Measurements from ENCODE around the gene SSNA1. TPM values are rescaled to one million over a fixed set of nuclear protein-coding genes. Genes with fewer than 3 reads are reported as not detected.

Gene SSNA1
- total RNA-seq, 1 experiment from 2014 or later = 184 TPM

GRCh38 chr9:137199411-137200121 is 11.1 kb downstream of the SSNA1 start:
- DNase-seq (ENCODE audit: low spot score) = peak; percentile 21

GRCh38 chr9:137200311-137201204 is 12.1 kb downstream of the SSNA1 start, which contains the start of gene TPRN:
Gene TPRN (minus strand): TSS chr9:137200741. CDS start chr9:137200711, 30 bp downstream.
- peak; percentile 98 for DNase-seq (ENCODE audit: low spot score)

GRCh38 chr9:137201205-137201868 is 12.9 kb downstream of the SSNA1 start:
- no peak for DNase-seq (ENCODE audit: low spot score)

GRCh38 chr9:137202966-137203365 is 14.5 kb downstream of the SSNA1 start:
- DNase-seq (ENCODE audit: low spot score) = no peak

- DNase-seq (ENCODE audit: low spot score) = no peak
Measured at GRCh38 chr9:137204731-137205125, 16.3 kb downstream of the SSNA1 start.

GRCh38 chr9:137205126-137206069 is 16.9 kb downstream of the SSNA1 start, which contains the start of the genes NDOR1 and TMEM203:
Gene NDOR1 (plus strand): TSS chr9:137205700. CDS start chr9:137205778, 78 bp downstream.
Gene TMEM203 (minus strand): TSS chr9:137205648. CDS start chr9:137205414, 234 bp downstream.
- DNase-seq (ENCODE audit: low spot score) = peak; percentile 85

GRCh38 chr9:137206602-137207001 is 18.1 kb downstream of the SSNA1 start:
- no peak for DNase-seq (ENCODE audit: low spot score)

GRCh38 chr9:137211532-137211931 is 23.1 kb downstream of the SSNA1 start:
- DNase-seq (ENCODE audit: low spot score) = no peak

- DNase-seq (ENCODE audit: low spot score) = no peak
Measured at GRCh38 chr9:137212520-137212919, 24.0 kb downstream of the SSNA1 start.

- no peak for DNase-seq (ENCODE audit: low spot score)
Measured at GRCh38 chr9:137213160-137214060, 24.9 kb downstream of the SSNA1 start.

GRCh38 chr9:137214620-137215019 is 26.1 kb downstream of the SSNA1 start:
- DNase-seq (ENCODE audit: low spot score) = no peak

- no peak for DNase-seq (ENCODE audit: low spot score)
Measured at GRCh38 chr9:137215196-137215986, 26.9 kb downstream of the SSNA1 start.

- no peak for DNase-seq (ENCODE audit: low spot score)
Measured at GRCh38 chr9:137216188-137216965, 27.9 kb downstream of the SSNA1 start.

GRCh38 chr9:137217276-137218211 is 29.1 kb downstream of the SSNA1 start:
- DNase-seq (ENCODE audit: low spot score) = peak; percentile 91

- DNase-seq (ENCODE audit: low spot score) = no peak
Measured at GRCh38 chr9:137218212-137218753, 29.8 kb downstream of the SSNA1 start.

- peak; percentile 64 for DNase-seq (ENCODE audit: low spot score)
Measured at GRCh38 chr9:137218754-137219271, 30.3 kb downstream of the SSNA1 start.
